ENCODE data around the gene SORL1. TPM values are rescaled to one million over a fixed set of nuclear protein-coding genes. Genes with fewer than 3 reads are reported as not detected.

SORL1 gene
- total and polyA plus RNA-seq, 2 of the 8 experiments (the other 6 are each of a cell fraction or from before 2014, with no cell fraction given) = 38.1 to 65.5 TPM

DNA sequence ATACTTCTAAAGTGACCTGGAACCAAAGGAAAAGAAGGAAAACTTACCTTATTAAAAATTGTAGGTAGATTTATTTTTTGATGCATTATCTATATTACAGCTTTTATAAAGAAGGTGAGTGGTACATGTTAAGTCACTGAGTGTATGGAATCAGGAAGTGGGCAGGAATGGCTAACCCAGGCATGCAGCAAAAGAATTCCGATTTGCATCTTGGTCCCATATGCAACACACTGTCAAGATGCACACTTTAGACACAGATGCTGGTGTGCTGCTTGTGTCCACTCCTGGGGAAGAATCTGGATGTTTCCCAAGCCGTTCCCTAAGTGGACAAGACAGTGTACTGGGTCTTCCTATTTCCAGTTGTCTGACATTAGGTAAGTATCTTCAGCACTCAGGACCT, 100.5 kb downstream of the SORL1 start:
- Histone ChIP-seq H3K14ac (ENCODE audit: insufficient read length) (no peak overlapping the region), H2BK5ac (ENCODE audit: low read depth, low read length) (no peak overlapping the region), H3K23me2 (ENCODE audit: low read depth, low read length) (no peaks in the 10 kb centered on the region), H3K4me2 (ENCODE audit: insufficient read depth in 1 of 2, low read depth in 2 of 2, low read length in 2 of 2) (no peak overlapping the region), H3K79me1 (ENCODE audit: low read depth, low read length) (no peaks in the 10 kb centered on the region), H3K9ac (replicated peaks in 1 of 4; ENCODE audit: extremely low read depth in 1 of 4, low read depth in 3 of 4, low read length in 3 of 4) (no peak overlapping the region), H2AK5ac (ENCODE audit: low read depth, low read length) (no peak overlapping the region), H3K36me3 (ENCODE audit: control insufficient read depth in 2 of 4, insufficient read depth in 4 of 4, low read length in 3 of 4) (peaks cover 6 to 47% (median 35%) of the 10 kb centered on the region in 4 experiments; a peak in 7 of 8 replicates), H3K4me3 (ENCODE audit: extremely low read depth in 1 of 4, insufficient read depth in 2 of 4, low read depth in 3 of 4, low read length in 4 of 4) (no peak overlapping the region), H4K8ac (ENCODE audit: extremely low read depth, insufficient read depth, low read length) (no peak overlapping the region), H3K56ac (replicated peaks; ENCODE audit: insufficient read length, low read depth, low read length) (no peak overlapping the region), H2BK15ac (ENCODE audit: low read length) (no peak overlapping the region), H2BK20ac (ENCODE audit: low read length) (no peak overlapping the region), H2BK12ac (ENCODE audit: low read depth, low read length) (no peak overlapping the region), H3K4ac (replicated peaks; ENCODE audit: insufficient read length, low read depth, low read length) (no peak overlapping the region), H4K91ac (replicated peaks; ENCODE audit: insufficient read length, low read length) (no peak overlapping the region), H2AFZ (ENCODE audit: low read length) (no peak overlapping the region), H3K4me1 (replicated peaks in 1 of 4; ENCODE audit: control insufficient read depth in 3 of 4, insufficient read depth in 4 of 4, low read length in 3 of 4) (no peaks in the 10 kb centered on the region), H3K9me3 (ENCODE audit: insufficient read depth in 2 of 2, low read depth in 1 of 2, low read length in 1 of 2) (no peaks in the 10 kb centered on the region), H3K79me2 (ENCODE audit: control insufficient read depth in 1 of 2, insufficient read depth in 2 of 2, low read length in 2 of 2) (no peaks in the 10 kb centered on the region), H3K23ac (ENCODE audit: insufficient read length) (no peak overlapping the region), H2BK120ac (replicated peaks; ENCODE audit: low read depth, low read length) (no peak overlapping the region), H4K5ac (ENCODE audit: insufficient read length, low read depth, low read length) (no peak overlapping the region), H3K27ac (ENCODE audit: low read depth, low read length) (no peak overlapping the region), H3K18ac (ENCODE audit: extremely low read depth, low read length) (no peak overlapping the region), H4K20me1 (replicated peaks in 1 of 2; ENCODE audit: control insufficient read depth in 1 of 2, insufficient read depth in 2 of 2, low read length in 2 of 2) (peaks cover 0 to 1% of the 10 kb centered on the region in 2 experiments), H3K27me3 (replicated peaks in 1 of 4; ENCODE audit: control insufficient read depth in 3 of 4, extremely low read depth in 1 of 4, insufficient read depth in 3 of 4, low read length in 3 of 4) (no peaks in the 10 kb centered on the region)
- no peak for FAIRE-seq
- ChIA-PET CTCF (ENCODE audit: partially characterized antibody) (interaction anchor here (1.5 kb wide), 1 partner anchor 12 kb away, joined by 4 read pairs; no protein-coding TSS in a partner anchor), POLR2A (ENCODE audit: partially characterized antibody) (no interaction called here)
- WGBS, 2 experiments (ENCODE audit: extremely low coverage in 1 of 2, insufficient coverage in 1 of 2, insufficient read length in 1 of 2, insufficient replicate concordance in 2 of 2, low coverage in 1 of 2, low lambda C conversion rate in 2 of 2, missing lambda C conversion rate in 1 of 2) = 89% methylated on average over 2 of the region's 2 CpGs; no CpG with 5 or more reads in 1 of the 2 experiments
- no peak for TF ChIP-seq HDAC2 (IDR thresholded peaks at IDR 0.05; ENCODE audit: borderline replicate concordance in 1 of 2, low read depth in 2 of 2, low read length in 2 of 2)
- TF ChIP-seq TCF12 (IDR thresholded peaks at IDR 0.05; ENCODE audit: low read depth, low read length) = no peak
- TF ChIP-seq RNF2 (IDR thresholded peaks at IDR 0.05; ENCODE audit: borderline replicate concordance, low read depth, low read length, missing control alignments, poor library complexity, severe bottlenecking) = no peak
- no peak for TF ChIP-seq EGR1 (IDR thresholded peaks at IDR 0.05; ENCODE audit: borderline replicate concordance, low read depth, low read length)
- no peak for TF ChIP-seq BRCA1 (IDR thresholded peaks at IDR 0.05; ENCODE audit: low read depth, low read length)
- no peak for TF ChIP-seq SIRT6 (IDR thresholded peaks at IDR 0.05; ENCODE audit: low read length)
- no peak for TF ChIP-seq TAF7 (optimal IDR thresholded peaks at IDR 0.05; ENCODE audit: borderline replicate concordance, low read depth, low read length)
- no peak for TF ChIP-seq CEBPB (IDR thresholded peaks at IDR 0.05; ENCODE audit: low read depth, low read length)
- no peak for DNase-seq (ENCODE audit: low read depth in 1 of 2, low spot score in 2 of 2)

Measured in H1 (cell line).